Type B pancreatic cell (in vitro differentiated cells): ENCODE data around the gene SDK1. TPM values are rescaled to one million over a fixed set of nuclear protein-coding genes. Genes with fewer than 3 reads are reported as not detected.
A peak's percentile ranks its signal among the peaks of the same experiment; 100 is the strongest.

Source experiments
- DNase-seq: peaks from one replicate; pipeline ENCODE4 v3.0.0; 2021; ENCODE audit warnings: mixed read lengths; ENCODE audit not compliant: unreplicated experiment; ENCODE audit errors: extremely low spot score
- H3K27ac Mint-ChIP-seq: 2 replicates; pipeline ENCODE4 v1.8.0; 2021; ENCODE audit warnings: mild to moderate bottlenecking, mixed read lengths
- H3K27me3 Mint-ChIP-seq: 2 replicates; pipeline ENCODE4 v1.8.0; 2021; ENCODE audit warnings: mixed read lengths
- H3K36me3 Mint-ChIP-seq: 2 replicates; pipeline ENCODE4 v1.8.0; 2021; ENCODE audit warnings: mixed read lengths
- H3K4me1 Mint-ChIP-seq: one replicate; pipeline ENCODE4 v1.8.0; 2021; ENCODE audit warnings: mixed read lengths; ENCODE audit not compliant: unreplicated experiment
- H3K4me3 Mint-ChIP-seq: 2 replicates; pipeline ENCODE4 v1.8.0; 2021; ENCODE audit warnings: mild to moderate bottlenecking, mixed read lengths
- H3K9me3 Mint-ChIP-seq: 2 replicates; pipeline ENCODE4 v1.8.0; 2021; ENCODE audit warnings: mixed read lengths
- total RNA-seq: library from RNA; stranded (reverse); gene quantifications from 2 replicates; pipeline ENCODE4 v1.2.1, GENCODE V29; 2021; ENCODE audit warnings: low replicate concordance
- TF ChIP-seq, protein P1 (sequence below): fragments of 200-600 bp; sonication (generic); conservative IDR thresholded peaks from 2 replicates; pipeline ENCODE4 v1.5.0; 2021; ENCODE audit warnings: antibody characterized with exemption, mild to moderate bottlenecking

Gene SDK1
- total RNA-seq, 1 donor from 2014 or later, result 26.1 TPM

DNA sequence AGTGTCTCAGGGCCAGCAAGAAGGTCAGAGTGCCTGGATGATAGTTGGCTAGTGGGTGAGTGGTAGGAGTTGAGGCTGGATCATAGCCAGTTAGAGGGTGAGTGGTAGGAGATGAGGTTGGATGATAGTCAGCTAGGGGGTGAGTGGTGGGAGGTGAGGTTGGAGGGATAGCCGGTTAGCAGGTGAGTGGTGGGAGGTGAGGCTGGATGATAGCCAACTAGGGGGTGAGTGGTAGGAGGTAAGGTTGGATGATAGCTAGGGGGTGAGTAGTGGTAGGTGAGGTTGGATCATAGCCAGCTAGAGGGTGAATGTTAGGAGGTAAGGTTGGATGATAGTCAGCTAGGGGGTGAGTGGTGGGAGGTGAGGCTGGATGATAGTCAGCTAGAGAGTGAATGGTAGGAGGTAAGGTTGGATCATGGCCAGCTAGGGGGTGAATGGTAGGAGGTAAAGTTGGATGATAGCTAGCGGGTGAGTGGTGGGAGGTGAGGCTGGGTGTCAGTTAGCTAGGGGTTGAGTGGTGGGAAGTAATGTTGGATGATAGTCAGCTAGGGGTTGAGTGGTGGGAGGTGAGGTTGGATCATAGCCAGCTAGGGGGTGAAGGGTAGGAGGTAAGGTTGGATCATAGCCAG, 226.6 kb downstream of the SDK1 start:
- no peaks in the 10 kb centered on the region for H3K36me3 Mint-ChIP-seq
- TF ChIP-seq, protein P1, sequence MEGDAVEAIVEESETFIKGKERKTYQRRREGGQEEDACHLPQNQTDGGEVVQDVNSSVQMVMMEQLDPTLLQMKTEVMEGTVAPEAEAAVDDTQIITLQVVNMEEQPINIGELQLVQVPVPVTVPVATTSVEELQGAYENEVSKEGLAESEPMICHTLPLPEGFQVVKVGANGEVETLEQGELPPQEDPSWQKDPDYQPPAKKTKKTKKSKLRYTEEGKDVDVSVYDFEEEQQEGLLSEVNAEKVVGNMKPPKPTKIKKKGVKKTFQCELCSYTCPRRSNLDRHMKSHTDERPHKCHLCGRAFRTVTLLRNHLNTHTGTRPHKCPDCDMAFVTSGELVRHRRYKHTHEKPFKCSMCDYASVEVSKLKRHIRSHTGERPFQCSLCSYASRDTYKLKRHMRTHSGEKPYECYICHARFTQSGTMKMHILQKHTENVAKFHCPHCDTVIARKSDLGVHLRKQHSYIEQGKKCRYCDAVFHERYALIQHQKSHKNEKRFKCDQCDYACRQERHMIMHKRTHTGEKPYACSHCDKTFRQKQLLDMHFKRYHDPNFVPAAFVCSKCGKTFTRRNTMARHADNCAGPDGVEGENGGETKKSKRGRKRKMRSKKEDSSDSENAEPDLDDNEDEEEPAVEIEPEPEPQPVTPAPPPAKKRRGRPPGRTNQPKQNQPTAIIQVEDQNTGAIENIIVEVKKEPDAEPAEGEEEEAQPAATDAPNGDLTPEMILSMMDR, result no peak
- H3K27ac Mint-ChIP-seq, result peak overlapping the region; percentile 49
- no peaks in the 10 kb centered on the region for H3K9me3 Mint-ChIP-seq
- no peak overlapping the region for H3K4me3 Mint-ChIP-seq
- DNase-seq, result no peak
- no peaks in the 10 kb centered on the region for H3K27me3 Mint-ChIP-seq
- H3K4me1 Mint-ChIP-seq, result no peaks in the 10 kb centered on the region

DNA sequence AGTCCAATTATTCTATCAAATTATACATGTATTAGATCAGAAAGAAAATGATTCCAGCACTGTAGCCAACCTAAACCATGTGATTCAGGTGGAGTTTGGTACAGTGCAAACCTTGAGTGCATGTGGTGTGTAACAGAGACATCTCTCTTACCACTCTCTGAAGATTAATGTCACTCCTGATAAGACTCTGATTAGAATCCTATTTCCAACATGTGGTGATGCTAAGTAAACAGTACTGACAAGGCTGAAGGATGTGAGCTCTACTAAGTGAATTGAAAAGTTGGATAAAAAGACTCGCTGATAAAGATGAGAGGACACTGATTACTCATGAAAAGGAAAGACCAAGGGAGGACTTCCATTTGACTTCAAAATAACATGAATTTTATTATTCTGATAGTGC, 232.0 kb downstream of the SDK1 start:
- no peak overlapping the region for H3K27ac Mint-ChIP-seq
- no peak overlapping the region for H3K4me3 Mint-ChIP-seq
- no peaks in the 10 kb centered on the region for H3K27me3 Mint-ChIP-seq
- TF ChIP-seq, protein P1, result no peak
- no peaks in the 10 kb centered on the region for H3K9me3 Mint-ChIP-seq
- H3K36me3 Mint-ChIP-seq, result no peaks in the 10 kb centered on the region
- DNase-seq, result no peak
- no peaks in the 10 kb centered on the region for H3K4me1 Mint-ChIP-seq

DNA sequence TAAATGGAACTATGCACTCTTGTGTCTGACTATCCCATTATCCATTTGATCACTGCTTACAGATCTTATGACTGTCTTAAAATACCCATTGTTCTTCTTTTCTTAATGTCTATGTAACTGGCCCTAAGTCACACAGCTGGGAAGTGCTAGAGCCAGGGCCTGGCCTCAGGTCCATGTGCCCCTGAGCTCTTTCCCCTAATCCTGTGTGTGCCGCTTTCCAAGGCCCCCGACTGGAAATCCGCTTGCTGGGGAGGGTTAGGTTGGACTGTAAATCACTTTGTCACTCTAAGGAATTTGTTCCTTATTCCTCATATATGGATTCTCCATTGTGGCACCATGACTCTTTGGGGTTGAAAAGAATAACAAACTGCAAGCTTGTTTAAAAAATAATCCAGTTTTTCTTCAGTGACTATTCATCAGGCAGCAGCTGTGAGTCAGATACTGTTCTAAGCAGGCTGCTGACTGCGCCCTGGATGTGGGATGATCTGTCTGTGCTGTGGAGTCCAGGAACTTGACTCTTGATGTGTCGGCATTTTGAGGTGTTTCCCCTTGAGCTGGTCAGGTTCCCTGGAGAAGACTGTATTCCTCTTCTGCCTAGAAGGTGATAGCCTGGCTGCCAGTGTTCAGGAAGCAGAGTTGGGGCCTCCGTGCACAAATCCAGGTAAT, 236.3 kb downstream of the SDK1 start:
- Mint-ChIP-seq H3K4me3 (no peak overlapping the region), H3K4me1 (no peaks in the 10 kb centered on the region), H3K36me3 (no peaks in the 10 kb centered on the region), H3K27ac (no peak overlapping the region), H3K9me3 (no peaks in the 10 kb centered on the region), H3K27me3 (no peaks in the 10 kb centered on the region)
- TF ChIP-seq, protein P1, result no peak
- no peak for DNase-seq

DNA sequence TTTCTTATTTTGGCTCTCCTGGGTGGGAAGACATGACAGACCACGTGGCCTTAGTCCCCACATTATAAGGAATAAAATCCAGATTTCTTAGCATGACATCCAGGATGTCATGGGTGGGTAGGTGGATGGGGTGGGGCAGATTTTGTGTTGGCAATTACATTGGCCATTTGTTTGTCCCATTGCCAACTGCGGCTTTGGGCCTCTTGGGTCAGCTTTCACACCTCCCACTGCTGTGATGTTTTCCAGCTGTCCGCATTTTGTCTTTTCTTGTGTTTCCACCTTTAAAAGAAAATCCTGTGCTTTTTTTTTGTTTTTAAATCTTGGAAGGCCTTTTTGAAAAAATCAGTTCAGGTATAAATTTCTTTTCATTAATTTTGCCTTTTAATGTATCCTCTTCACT, 237.0 kb downstream of the SDK1 start:
- H3K4me3 Mint-ChIP-seq, result no peak overlapping the region
- no peaks in the 10 kb centered on the region for H3K4me1 Mint-ChIP-seq
- TF ChIP-seq, protein P1, result no peak
- H3K27ac Mint-ChIP-seq, result no peak overlapping the region
- no peaks in the 10 kb centered on the region for H3K9me3 Mint-ChIP-seq
- no peak for DNase-seq
- no peaks in the 10 kb centered on the region for H3K27me3 Mint-ChIP-seq
- no peaks in the 10 kb centered on the region for H3K36me3 Mint-ChIP-seq

DNA sequence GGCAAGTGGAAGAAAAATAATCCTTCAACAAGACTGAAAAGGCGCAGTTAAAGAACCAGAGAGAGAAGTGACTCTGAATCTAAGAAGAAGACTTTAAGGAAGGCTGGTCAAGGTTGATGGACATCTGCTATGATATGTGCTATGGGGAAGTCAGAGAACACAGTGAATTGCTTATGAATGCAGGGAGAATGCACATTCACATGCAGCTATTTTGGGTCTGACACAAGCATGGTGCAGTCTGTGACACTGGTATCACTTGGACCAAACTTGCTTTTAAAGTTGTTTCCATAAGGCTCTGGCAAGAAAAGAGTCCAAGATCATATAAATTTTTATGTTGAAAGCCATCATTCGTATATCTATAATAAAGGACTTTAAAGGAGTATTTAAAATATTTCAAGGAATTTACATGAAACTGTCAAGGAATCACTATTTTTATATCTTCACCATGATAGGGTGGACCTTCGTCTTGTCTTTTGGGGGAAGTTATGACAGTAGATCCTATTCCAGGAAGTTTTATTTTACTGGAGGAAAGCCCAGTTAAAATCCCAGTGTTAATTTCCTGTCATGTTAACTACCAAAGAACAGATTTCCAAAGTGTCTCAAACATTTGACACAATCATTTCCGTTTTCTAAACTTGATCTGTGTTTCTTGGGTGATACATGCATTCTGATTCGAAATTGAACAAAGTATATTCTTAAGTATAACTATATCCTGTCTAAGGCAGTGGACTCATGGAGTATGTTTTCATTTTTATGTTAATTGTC, 239.6 kb downstream of the SDK1 start:
- no peaks in the 10 kb centered on the region for H3K9me3 Mint-ChIP-seq
- no peaks in the 10 kb centered on the region for H3K4me1 Mint-ChIP-seq
- H3K27me3 Mint-ChIP-seq, result no peaks in the 10 kb centered on the region
- no peak for DNase-seq
- TF ChIP-seq, protein P1, result no peak
- H3K27ac Mint-ChIP-seq, result no peak overlapping the region
- H3K36me3 Mint-ChIP-seq, result no peaks in the 10 kb centered on the region
- H3K4me3 Mint-ChIP-seq, result no peak overlapping the region
